IMR-90 (cell line): Measurements from ENCODE around the gene TTLL11. TPM values are rescaled to one million over a fixed set of nuclear protein-coding genes. Genes with fewer than 3 reads are reported as not detected.

Source experiments
- ATAC-seq: fragments of 200-7000 bp; cut with Tn5 transposase; 2 replicates; pipeline ENCODE4 v1.9.1; 2020; ENCODE audit warnings: low read depth, mild to moderate bottlenecking, moderate library complexity
- BruUV-seq: library from RNA; stranded (reverse); fragments of 400-500 nt; replicated peaks from 2 replicates; lab custom pipeline; 2021; lab: Mats Ljungman, UMichigan
- CTCF ChIA-PET: fragments of 300-600 bp; formaldehyde crosslinking; extraction: SDS; loops from one replicate; lab custom pipeline; 2021; ENCODE audit warnings: antibody characterized with exemption; lab: Yijun Ruan, JAX
- POLR2A ChIA-PET: fragments of 300-600 bp; sonication (Branson Sonifier 250); formaldehyde crosslinking; loops from one replicate; lab custom pipeline; 2022; ENCODE audit warnings: antibody characterized with exemption; ENCODE audit not compliant: unreplicated experiment; lab: Charles Lee
- DNase-seq: peaks from one replicate; pipeline ENCODE4 v3.0.0; 2013
- H2AFZ ChIP-seq: replicated peaks from 2 replicates; pipeline ENCODE3; 2013; ENCODE audit warnings: low read length, mild to moderate bottlenecking; ENCODE audit not compliant: poor library complexity
- H2AK5ac ChIP-seq: 2 replicates; pipeline ENCODE4 v1.6.1; 2013; ENCODE audit warnings: low read depth, low read length, inconsistent platforms
- H2AK9ac ChIP-seq: replicated peaks from 2 replicates; pipeline ENCODE3; 2013; ENCODE audit warnings: mild to moderate bottlenecking, low read depth, low read length, moderate library complexity; ENCODE audit not compliant: poor library complexity
- H2BK120ac ChIP-seq: 2 replicates; pipeline ENCODE4 v1.6.1; 2013; ENCODE audit warnings: low read depth, low read length, inconsistent platforms
- H2BK15ac ChIP-seq: 3 replicates; pipeline ENCODE4 v1.6.1; 2013; ENCODE audit warnings: low read depth, low read length, inconsistent platforms
- H2BK20ac ChIP-seq: 2 replicates; pipeline ENCODE4 v1.6.1; 2013; ENCODE audit warnings: low read depth, mild to moderate bottlenecking, inconsistent platforms, low read length, moderate library complexity
- H2BK5ac ChIP-seq: 2 replicates; pipeline ENCODE4 v1.6.1; 2013; ENCODE audit warnings: mild to moderate bottlenecking, low read depth, low read length, inconsistent platforms; ENCODE audit not compliant: poor library complexity, severe bottlenecking
- H3K14ac ChIP-seq: replicated peaks from 2 replicates; pipeline ENCODE4 v1.6.1; 2013; ENCODE audit warnings: low read depth, low read length, inconsistent platforms
- H3K18ac ChIP-seq: 2 replicates; pipeline ENCODE4 v1.6.1; 2013; ENCODE audit warnings: low read depth, low read length, control low read depth
- H3K23ac ChIP-seq: 2 replicates; pipeline ENCODE4 v1.6.1; 2013; ENCODE audit warnings: low read depth, low read length, inconsistent platforms
- H3K27ac ChIP-seq: 2 replicates; pipeline ENCODE4 v1.5.1; 2013; ENCODE audit warnings: mild to moderate bottlenecking, control low read depth, low read length; ENCODE audit not compliant: insufficient read depth
- H3K27me3 ChIP-seq: 2 replicates; pipeline ENCODE4 v1.6.1; 2013; ENCODE audit warnings: low read length; ENCODE audit not compliant: control insufficient read depth, insufficient read depth
- H3K36me3 ChIP-seq: 2 replicates; pipeline ENCODE4 v1.6.1; 2013; ENCODE audit warnings: low read length, mixed read lengths; ENCODE audit not compliant: control insufficient read depth, insufficient read depth
- H3K4ac ChIP-seq: 2 replicates; pipeline ENCODE4 v1.6.1; 2013; ENCODE audit warnings: low read depth, low read length, inconsistent platforms
- H3K4me1 ChIP-seq: 2 replicates; pipeline ENCODE4 v1.6.1; 2013; ENCODE audit warnings: low read length, mixed read lengths; ENCODE audit not compliant: control insufficient read depth, insufficient read depth
- H3K4me2 ChIP-seq: 2 replicates; pipeline ENCODE4 v1.6.1; 2013; ENCODE audit warnings: low read depth, mild to moderate bottlenecking, control low read depth, low read length, moderate library complexity
- H3K4me3 ChIP-seq: 2 replicates; pipeline ENCODE4 v1.5.1; 2013; ENCODE audit warnings: low read depth, mild to moderate bottlenecking, control low read depth, low read length, moderate library complexity; ENCODE audit not compliant: insufficient read depth
- H3K56ac ChIP-seq: 2 replicates; pipeline ENCODE4 v1.6.1; 2013; ENCODE audit warnings: low read length, inconsistent platforms; ENCODE audit not compliant: insufficient read depth; ENCODE audit errors: extremely low read depth
- H3K79me1 ChIP-seq, 2 experiments: 2 replicates each; pipeline ENCODE4 v1.6.1; 2013; ENCODE audit warnings: low read length in 2 of 2, inconsistent platforms in 1 of 2, low read depth in 1 of 2
- H3K9ac ChIP-seq: 2 replicates; pipeline ENCODE4 v1.6.1; 2013; ENCODE audit warnings: low read depth, low read length, control low read depth
- H3K9me1 ChIP-seq: 2 replicates; pipeline ENCODE4 v1.6.1; 2013; ENCODE audit warnings: low read length, inconsistent platforms; ENCODE audit not compliant: insufficient read depth
- H3K9me3 ChIP-seq: 2 replicates; pipeline ENCODE4 v1.6.1; 2013; ENCODE audit warnings: low read length; ENCODE audit not compliant: control insufficient read depth, insufficient read depth
- H4K20me1 ChIP-seq: 2 replicates; pipeline ENCODE4 v1.6.1; 2013; ENCODE audit warnings: low read length, inconsistent platforms; ENCODE audit not compliant: insufficient read depth
- H4K5ac ChIP-seq: 2 replicates; pipeline ENCODE4 v1.6.1; 2013; ENCODE audit warnings: mild to moderate bottlenecking, low read depth, low read length, control low read depth
- H4K8ac ChIP-seq, 2 experiments: 2 replicates each; pipeline ENCODE4 v1.6.1; 2013; ENCODE audit warnings: low read depth in 2 of 2, low read length in 2 of 2, control low read depth in 1 of 2, inconsistent platforms in 1 of 2
- H4K91ac ChIP-seq: 2 replicates; pipeline ENCODE4 v1.6.1; 2013; ENCODE audit warnings: low read depth, low read length, inconsistent platforms; ENCODE audit not compliant: insufficient read depth
- CEBPB ChIP-seq: IDR thresholded peaks from 2 replicates; pipeline ENCODE4 v1.6.1; 2012; ENCODE audit warnings: low read depth, low read length, improper control_type of control experiment
- CTCF ChIP-seq: conservative IDR thresholded peaks from 2 replicates; pipeline ENCODE4 v1.5.1; 2012; ENCODE audit warnings: mild to moderate bottlenecking, low read depth, low read length, improper control_type of control experiment
- ELK1 ChIP-seq: fragments of 150-350 bp; IDR thresholded peaks from 2 replicates; pipeline ENCODE4 v1.6.1; 2016; ENCODE audit warnings: low read depth, mild to moderate bottlenecking, low read length, moderate library complexity, borderline replicate concordance
- FOS ChIP-seq: fragments of 150-350 bp; IDR thresholded peaks from 2 replicates; pipeline ENCODE4 v1.6.1; 2016; ENCODE audit warnings: low read depth, low read length
- MAFK ChIP-seq: IDR thresholded peaks from 2 replicates; pipeline ENCODE4 v1.6.1; 2012; ENCODE audit warnings: low read depth, low read length, improper control_type of control experiment
- MAZ ChIP-seq: IDR thresholded peaks from 2 replicates; pipeline ENCODE4 v1.6.1; 2012; ENCODE audit warnings: low read depth, mild to moderate bottlenecking, low read length, improper control_type of control experiment, moderate library complexity, borderline replicate concordance
- MXI1 ChIP-seq: IDR thresholded peaks from 2 replicates; pipeline ENCODE4 v1.6.1; 2012; ENCODE audit warnings: low read depth, mild to moderate bottlenecking, low read length, moderate library complexity, borderline replicate concordance
- NFE2L2 ChIP-seq: fragments of 150-350 bp; IDR thresholded peaks from 2 replicates; pipeline ENCODE4 v1.6.1; 2016; ENCODE audit warnings: low read depth, mild to moderate bottlenecking, low read length
- POLR2A ChIP-seq: IDR thresholded peaks from 2 replicates; pipeline ENCODE4 v1.6.1; 2012; ENCODE audit warnings: mild to moderate bottlenecking, low read depth, low read length
- RAD21 ChIP-seq: IDR thresholded peaks from 2 replicates; pipeline ENCODE4 v1.6.1; 2012; ENCODE audit warnings: low read length, improper control_type of control experiment
- RCOR1 ChIP-seq: IDR thresholded peaks from 2 replicates; pipeline ENCODE4 v1.6.1; 2012; ENCODE audit warnings: mild to moderate bottlenecking, low read length, improper control_type of control experiment; ENCODE audit not compliant: insufficient replicate concordance
- RFX5 ChIP-seq: IDR thresholded peaks from 2 replicates; pipeline ENCODE4 v1.8.0; 2012; ENCODE audit warnings: low read depth, mild to moderate bottlenecking, low read length, moderate library complexity
- SMC3 ChIP-seq: fragments of 150-350 bp; IDR thresholded peaks from 2 replicates; pipeline ENCODE4 v1.6.1; 2016; ENCODE audit warnings: low read depth, mild to moderate bottlenecking, antibody characterized with exemption, low read length, moderate library complexity
- USF2 ChIP-seq: fragments of 150-350 bp; IDR thresholded peaks from 2 replicates; pipeline ENCODE4 v1.6.1; 2017; ENCODE audit warnings: mild to moderate bottlenecking, antibody characterized with exemption, low read length, low read depth
- WGBS, 2 experiments: methylation state at CpG; one replicate each; pipeline versions ENCODE4 v1.1.5 to v1.1.7; 2013; ENCODE audit warnings: missing lambda C conversion rate in 2 of 2; ENCODE audit not compliant: insufficient read length in 1 of 2; ENCODE audit errors: extremely low coverage in 2 of 2; 5-methylcytosine and 5-hydroxymethylcytosine counted together
- dilution Hi-C: fragments of 300-500 bp; cut with HindIII; formaldehyde crosslinking; loops from one replicate; pipeline ENCODE4 v1.14.3; 2018; ENCODE audit warnings: low sequenced_read_pairs; ENCODE audit not compliant: unreplicated experiment
- in situ Hi-C: fragments of 300-500 bp; cut with MboI; formaldehyde crosslinking; loops from 3 replicates; pipeline ENCODE4 v1.14.3; 2019; ENCODE audit warnings: low sequenced_read_pairs, inconsistent platforms, mixed read lengths
- intact Hi-C: fragments of 100-400 bp; cut with micrococcal nuclease; formaldehyde crosslinking; loops from 2 replicates; pipeline ENCODE4 v1.10.0; 2022
- polyA plus RNA-seq, 3 experiments: library from polyadenylated mRNA; depleted of rRNA; stranded (reverse); fragments of >200 nt; gene quantifications; 2 replicates each; pipeline ENCODE4 v1.2.3, GENCODE V29; 2012; ENCODE audit warnings: low replicate concordance in 1 of 3
- total RNA-seq: library from RNA; depleted of rRNA; stranded (reverse); fragments of >200 nt; gene quantifications from 2 replicates; pipeline ENCODE4 v1.2.3, GENCODE V29; 2012

Gene TTLL11
- total and polyA plus RNA-seq, 2 of the 4 experiments (the other 2 are of a cell fraction): 2.0 to 4.6 TPM

- DNase-seq (no peak), ATAC-seq (no peak)
- H3K4me2 ChIP-seq: no peak overlapping the region
- no peak overlapping the region for H3K18ac ChIP-seq
- ChIA-PET CTCF (no interaction called here), POLR2A (no interaction called here)
- no peak overlapping the region for H4K91ac ChIP-seq
- peaks cover 4% of the 10 kb centered on the region; the same call in 1 of the 2 replicates for H4K20me1 ChIP-seq
- no peak overlapping the region for H3K4ac ChIP-seq
- H3K14ac ChIP-seq: no peak overlapping the region
- H3K4me3 ChIP-seq: no peak overlapping the region
- no peak overlapping the region for H3K56ac ChIP-seq
- H3K9ac ChIP-seq: no peak overlapping the region
- peaks cover 4% of the 10 kb centered on the region; the same call in 1 of the 2 replicates for H3K4me1 ChIP-seq
- in situ Hi-C loops: no loop called here
- H2BK120ac ChIP-seq: no peak overlapping the region
- dilution Hi-C loops: no loop called here
- no peak overlapping the region for H2AK5ac ChIP-seq
- no TSS peak for BruUV-seq
- no peak overlapping the region for H2BK5ac ChIP-seq
- no peaks in the 10 kb centered on the region for H3K9me3 ChIP-seq
- no peak overlapping the region for H3K27ac ChIP-seq
- H2AFZ ChIP-seq: no peak overlapping the region
- no peak overlapping the region for H2AK9ac ChIP-seq
- no peak overlapping the region for H2BK20ac ChIP-seq
- no CpG with 5 or more reads among the region's 19 CpGs for WGBS, 2 experiments
- H3K36me3 ChIP-seq: 0 out of 2 replicates have a peak, but pooled peaks cover 1% of the 10 kb centered on the region
- no peak for TF ChIP-seq USF2
- TF ChIP-seq CTCF: no peak
- TF ChIP-seq NFE2L2: no peak
- no peak for TF ChIP-seq POLR2A
- TF ChIP-seq FOS: no peak
- TF ChIP-seq RFX5: no peak
- no peak for TF ChIP-seq MAFK
- TF ChIP-seq MAZ: no peak
- no peak for TF ChIP-seq MXI1
- no peak for TF ChIP-seq RAD21
- no peak for TF ChIP-seq RCOR1
- no peak for TF ChIP-seq ELK1
- no peak for TF ChIP-seq SMC3
- no peak for TF ChIP-seq CEBPB
- H4K5ac ChIP-seq: no peak overlapping the region
- H3K27me3 ChIP-seq: no peaks in the 10 kb centered on the region
- peaks cover 13% of the 10 kb centered on the region; the same call in 1 of the 2 replicates for H3K9me1 ChIP-seq
- peaks cover 6 to 15% of the 10 kb centered on the region in 2 experiments; a peak in 3 of 4 replicates for H3K79me1 ChIP-seq
- no peak overlapping the region for H4K8ac ChIP-seq
- H3K23ac ChIP-seq: no peak overlapping the region
- intact Hi-C loops: no loop called here
- H2BK15ac ChIP-seq: no peak overlapping the region
Observed at GRCh38 chr9:122053567-122054350, 39.3 kb downstream of the TTLL11 start.
